K562 (cell line): ENCODE data around the gene TMEM59. TPM values are rescaled to one million over a fixed set of nuclear protein-coding genes. Genes with fewer than 3 reads are reported as not detected.

Experiments
- ATAC-seq: fragments of 200-7000 bp; cut with Tn5 transposase; 3 replicates; pipeline ENCODE4 v1.9.1; 2020; ENCODE audit warnings: moderate library complexity
- BruUV-seq: library from RNA; stranded (reverse); fragments of 400-500 nt; replicated peaks from 2 replicates; lab custom pipeline; 2021; lab: Mats Ljungman, UMichigan
- CTCF ChIA-PET: fragments of 300-600 bp; formaldehyde crosslinking; extraction: SDS; loops from one replicate; lab custom pipeline; 2021; ENCODE audit warnings: low intra/inter-chr PET ratio; lab: Yijun Ruan, JAX
- POLR2A ChIA-PET: fragments of 300-600, 350-650 bp; sonication (Branson Sonifier 250); formaldehyde crosslinking; extraction: SDS; loops from one replicate; lab custom pipeline; 2021; ENCODE audit warnings: antibody characterized with exemption, inconsistent platforms; lab: Yijun Ruan, JAX
- DNase-seq, 4 experiments: peaks; one replicate each; pipeline versions ENCODE4 v3.0.0 to v3.0.0-alpha.2; 2011 to 2018; ENCODE audit warnings: low spot score in 3 of 4, mixed read lengths in 3 of 4; ENCODE audit errors: extremely low read depth in 1 of 4
- FAIRE-seq: peaks from 2 replicates; lab custom pipeline; 2011; peaks lifted over from hg19 to GRCh38; lab: Jason Lieb, UNC
- H2AFZ ChIP-seq: 2 replicates; pipeline ENCODE4 v1.6.0; 2011; ENCODE audit warnings: low read depth, low read length, control low read depth, inconsistent platforms
- H3K27ac ChIP-seq: fragments of 200-600 bp; 3 replicates; pipeline ENCODE4 v1.8.0; 2011; ENCODE audit warnings: low read depth, mild to moderate bottlenecking, control low read depth, inconsistent platforms, low read length, moderate library complexity, mixed read lengths; ENCODE audit errors: extremely low read depth
- H3K27me3 ChIP-seq, 2 experiments: fragments of 300-600 bp in 1 of 2; 2 replicates in 1 of 2; 3 replicates in 1 of 2; pipeline versions ENCODE4 v1.6.0 to v1.8.0; 2011; ENCODE audit warnings: inconsistent platforms in 2 of 2, low read length in 2 of 2, mild to moderate bottlenecking in 1 of 2, mixed read lengths in 1 of 2, moderate library complexity in 1 of 2; ENCODE audit not compliant: control insufficient read depth in 2 of 2, insufficient read depth in 2 of 2
- H3K36me3 ChIP-seq: fragments of 300-600 bp; 3 replicates; pipeline ENCODE4 v1.8.0; 2011; ENCODE audit warnings: mild to moderate bottlenecking, low read length, inconsistent platforms; ENCODE audit not compliant: control insufficient read depth, insufficient read depth
- H3K4me1 ChIP-seq, 2 experiments: fragments of 200-600 bp in 1 of 2; replicated peaks in 1 of 2; 2 replicates in 1 of 2; 3 replicates in 1 of 2; pipeline versions ENCODE4 v1.5.1 to v1.8.0; 2011; ENCODE audit warnings: inconsistent platforms in 2 of 2, low read length in 2 of 2, mild to moderate bottlenecking in 1 of 2, mixed read lengths in 1 of 2, moderate library complexity in 1 of 2; ENCODE audit not compliant: control insufficient read depth in 2 of 2, insufficient read depth in 2 of 2
- H3K4me2 ChIP-seq: 2 replicates; pipeline ENCODE4 v1.6.1; 2011; ENCODE audit warnings: low read length, control low read depth, inconsistent platforms, mixed read lengths; ENCODE audit not compliant: insufficient read depth
- H3K4me3 ChIP-seq: fragments of 200-600 bp; sonication (generic), shearing (Covaris generic); 2 replicates; pipeline ENCODE4 v1.5.1; 2016; ENCODE audit warnings: control low read depth, inconsistent platforms
- H3K79me2 ChIP-seq: fragments of 200-600 bp; 3 replicates; pipeline ENCODE4 v1.8.0; 2011; ENCODE audit warnings: low read length, inconsistent platforms; ENCODE audit not compliant: control insufficient read depth, insufficient read depth
- H3K9ac ChIP-seq, 2 experiments: 2 replicates each; pipeline versions ENCODE4 v1.6.0 to v1.6.1; 2011; ENCODE audit warnings: low read depth in 2 of 2, low read length in 2 of 2, control low read depth in 1 of 2, inconsistent platforms in 1 of 2, mild to moderate bottlenecking in 1 of 2, mixed read lengths in 1 of 2; ENCODE audit not compliant: insufficient read depth in 1 of 2
- H3K9me1 ChIP-seq: one replicate; pipeline ENCODE4 v1.6.0; 2011; ENCODE audit warnings: inconsistent platforms, mild to moderate bottlenecking, low read length, moderate library complexity; ENCODE audit not compliant: control insufficient read depth, insufficient read depth
- H3K9me3 ChIP-seq: replicated peaks from 2 replicates; pipeline ENCODE4 v1.5.1; 2011; ENCODE audit warnings: low read depth, low read length, inconsistent platforms; ENCODE audit not compliant: control insufficient read depth, insufficient read depth
- H4K20me1 ChIP-seq: replicated peaks from 2 replicates; pipeline ENCODE4 v1.6.1; 2011; ENCODE audit warnings: low read length, inconsistent platforms, mixed read lengths; ENCODE audit not compliant: control insufficient read depth, insufficient read depth
- ADNP ChIP-seq: fragments of 200-800 bp; sonication (Bioruptor generic); IDR thresholded peaks from 2 replicates; pipeline ENCODE4 v1.6.1; 2016; ENCODE audit warnings: missing genetic modification characterization, missing compliant biosample characterization
- ARID3A ChIP-seq: IDR thresholded peaks from 2 replicates; pipeline ENCODE4 v1.6.1; 2012; ENCODE audit warnings: low read depth, low read length, improper control_type of control experiment, borderline replicate concordance
- CREB3 ChIP-seq: fragments of 450-650 bp; conservative IDR thresholded peaks from 2 replicates; pipeline ENCODE4 v1.6.1; 2016; ENCODE audit warnings: missing genetic modification characterization, low read depth, mild to moderate bottlenecking, missing compliant biosample characterization, moderate library complexity
- ELK1 ChIP-seq: sonication (generic); formaldehyde crosslinking; IDR thresholded peaks from 2 replicates; pipeline ENCODE4 v1.8.1; 2022; ENCODE audit warnings: missing genetic modification reagents
- FOXP4 ChIP-seq: sonication (generic); formaldehyde crosslinking; IDR thresholded peaks from 2 replicates; pipeline ENCODE4 v1.8.0; 2022; ENCODE audit warnings: mild to moderate bottlenecking, missing genetic modification reagents, borderline replicate concordance
- HOMEZ ChIP-seq: fragments of 250-450 bp; sonication (Bioruptor Pico); IDR thresholded peaks from 2 replicates; pipeline ENCODE4 v1.4.0; 2020; ENCODE audit warnings: mild to moderate bottlenecking, moderate library complexity
- KAT2B ChIP-seq: IDR thresholded peaks from one replicate; pipeline ENCODE4 v1.6.1; 2012; ENCODE audit warnings: low read depth, mild to moderate bottlenecking, control low read depth, inconsistent platforms, low read length, moderate library complexity
- ZBTB17 ChIP-seq: fragments of 450-650 bp; formaldehyde crosslinking; IDR thresholded peaks from 2 replicates; pipeline ENCODE4 v1.4.0; 2020; ENCODE audit warnings: mild to moderate bottlenecking
- WGBS: fragments of 100-300 bp; shearing (Covaris generic); methylation state at CpG from one replicate; pipeline ENCODE4 v1.1.6; 2016; ENCODE audit warnings: low coverage, mixed read lengths; ENCODE audit not compliant: insufficient coverage; ENCODE audit errors: missing lambda C conversion rate; 5-methylcytosine and 5-hydroxymethylcytosine counted together
- in situ Hi-C: fragments of 300-500 bp; cut with MboI; formaldehyde crosslinking; loops from 4 replicates; pipeline ENCODE4 v1.15.0; 2018; ENCODE audit warnings: inconsistent platforms, mixed read lengths
- intact Hi-C: fragments of 100-400 bp; cut with micrococcal nuclease; formaldehyde crosslinking; loops from 2 replicates; pipeline ENCODE4 v1.14.2; 2022
- polyA plus RNA-seq, 8 experiments: library from polyadenylated mRNA; depleted of rRNA in 4 of 8; stranded (reverse) in 5 of 8; unstranded in 3 of 8; fragments of >200 nt; fragmentation: Nextera tagmentation in 2 of 8; fragmentation: Illumina TruSeq in 1 of 8; extraction: Ambion mirVana in 2 of 8; extraction: Trizol in 1 of 8; gene quantifications; 2 replicates each; pipeline versions ENCODE4 v1.2.1 to v1.2.3, GENCODE V29; 2011 to 2014; ENCODE audit warnings: inconsistent platforms in 1 of 8, missing spikeins in 1 of 8
- total RNA-seq, 7 experiments: library from RNA; depleted of rRNA in 6 of 7; stranded (reverse); fragments of >200 nt in 6 of 7; fragmentation: Illumina TruSeq in 2 of 7; extraction: Trizol in 2 of 7; gene quantifications; 2 replicates each; pipeline versions ENCODE4 v1.2.1 to v1.2.3, GENCODE V29; 2011 to 2021; ENCODE audit warnings: low replicate concordance in 1 of 7

The TMEM59 gene
- total and polyA plus RNA-seq, 9 of the 15 experiments (the other 6 are each of a cell fraction or from before 2014, with no cell fraction given), result 93.1 to 316 (median 151) TPM

- TF ChIP-seq HOMEZ (CRISPR knock-in tag), result no peak
Measured at GRCh38 chr1:54047384-54048305, 5.4 kb downstream of the TMEM59 start (continued).

- peaks cover 57% of the 10 kb centered on the region for H3K79me2 ChIP-seq
- TF ChIP-seq ARID3A, result no peak
- no peak for TF ChIP-seq KAT2B
- no peak for TF ChIP-seq CREB3
- TF ChIP-seq ZBTB17 (CRISPR knock-in tag), result no peak
- TF ChIP-seq FOXP4 (CRISPR knock-in tag), result no peak
- TF ChIP-seq ELK1 (CRISPR knock-in tag), result no peak
- TF ChIP-seq ADNP (tag), result no peak
Measured at GRCh38 chr1:54046671-54047383, 6.2 kb downstream of the TMEM59 start.

More at GRCh38 chr1:54046671-54047383, 6.2 kb downstream of the TMEM59 start:
- H3K9me1 ChIP-seq, result no peaks in the 10 kb centered on the region
- ChIA-PET POLR2A (interaction anchor here (1.0 kb wide), 1 partner anchor 14 kb away, joined by 4 read pairs; no protein-coding TSS in a partner anchor), CTCF (no interaction called here)
- no peak overlapping the region for H3K4me2 ChIP-seq
- no TSS peak for BruUV-seq
- peaks cover 36% of the 10 kb centered on the region for H3K36me3 ChIP-seq
- no peak overlapping the region for H2AFZ ChIP-seq
- intact Hi-C loops (no loop called here), in situ Hi-C loops (no loop called here)
- ATAC-seq (no peak), DNase-seq (no peak), FAIRE-seq (no peak)
- 62% methylated on average over 7 of the region's 7 CpGs for WGBS
- no peak overlapping the region for H3K9ac ChIP-seq
- H4K20me1 ChIP-seq, result no peaks in the 10 kb centered on the region
- no peak overlapping the region for H3K27ac ChIP-seq
- H3K4me1 ChIP-seq, result peaks cover 4 to 8% of the 10 kb centered on the region in 2 experiments; a peak in 4 of 5 replicates
- no peaks in the 10 kb centered on the region for H3K27me3 ChIP-seq
- no peak overlapping the region for H3K4me3 ChIP-seq
- H3K9me3 ChIP-seq, result no peaks in the 10 kb centered on the region
